Posterior vena cava (tissue), 2 donors: ENCODE data around the gene UTY. TPM values are rescaled to one million over a fixed set of nuclear protein-coding genes. Genes with fewer than 3 reads are reported as not detected.

ENCODE experiments used
- DNase-seq: peaks from one replicate; pipeline ENCODE4 v3.0.0-alpha.2; 2020; ENCODE audit warnings: low spot score
- intact Hi-C, 2 donors: fragments of 100-400 bp; cut with DNase I; formaldehyde crosslinking; loops; one replicate each; pipeline versions ENCODE4 v1.14.1 to v1.14.2; 2022 to 2023
- long read RNA-seq, 2 donors: library from polyadenylated mRNA; unstranded; transcript quantifications; one replicate each; pipeline ENCODE4 v2.0.0, GENCODE V29; 2020 to 2021
- total RNA-seq, 2 donors: library from RNA; stranded (reverse); fragmentation: NEBNext Ultra II Directional; extraction: Animal tissue kit (Norgen Biotek cat#: 25700); gene quantifications; one replicate each; pipeline ENCODE4 v1.2.1, GENCODE V29; 2021
- donor health status: DM: yes; HTN: yes; CAD: no.
- donor health status: DM: yes; HTN: yes; CAD: no.

The UTY gene
- total RNA-seq: not detected
- long read RNA-seq, donor 1: 0 reads
- long read RNA-seq, donor 2: 0 reads

GRCh38 chrY:13479828-13480227 lies at the start of gene UTY:
UTY (minus strand) TSS chrY:13480033; CDS start chrY:13479665, 368 bp downstream.
- intact Hi-C loops: no loop called here
- no peak for DNase-seq

DNA sequence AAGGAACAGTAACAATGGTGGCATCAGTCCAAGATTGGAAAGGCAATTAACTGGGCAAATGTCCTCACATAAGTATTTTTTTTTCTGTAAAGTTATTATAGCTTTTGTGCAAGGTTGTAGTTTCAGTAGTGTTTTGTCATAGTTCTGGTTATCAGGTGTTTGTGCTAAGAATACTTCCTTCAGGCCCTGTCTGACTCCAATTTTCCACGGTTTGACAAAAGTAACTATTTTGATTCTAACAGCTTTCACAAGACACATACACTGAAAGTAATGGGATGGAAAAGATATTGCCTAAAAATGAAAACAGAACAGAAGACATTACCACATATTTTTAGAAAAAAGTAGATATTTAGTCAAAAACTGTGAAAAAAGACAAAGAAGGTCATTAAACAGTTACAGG lies 40.6 kb upstream of the UTY start:
- intact Hi-C loops: no loop called here
- DNase-seq: no peak

GRCh38 chrY:13501215-13501614 lies 21.4 kb upstream of the UTY start:
- intact Hi-C loops: no loop called here
- no peak for DNase-seq

- intact Hi-C loops: no loop called here
- no peak for DNase-seq
Measured at GRCh38 chrY:13493737-13494136, 13.9 kb upstream of the UTY start.

DNA sequence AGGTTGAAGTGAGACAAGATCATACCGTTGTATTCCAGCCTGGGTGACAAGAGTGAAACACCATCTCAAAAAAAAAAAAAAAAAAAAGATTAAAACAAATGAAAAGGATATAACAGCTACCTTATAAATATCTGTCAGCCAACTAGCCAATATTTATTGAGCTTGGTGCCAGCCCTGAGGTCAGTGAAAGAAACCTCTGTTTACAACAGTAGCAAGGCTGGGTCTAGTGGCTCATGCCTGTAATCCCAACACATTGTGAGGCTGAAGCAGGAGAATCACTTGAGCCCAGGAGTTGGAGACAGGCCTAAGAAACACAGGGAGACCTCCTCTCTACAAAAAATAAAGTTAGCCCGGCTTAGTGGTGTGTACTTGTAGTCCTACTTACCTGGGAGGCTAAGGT lies 12.6 kb upstream of the UTY start:
- no peak for DNase-seq
- intact Hi-C loops: no loop called here

DNA sequence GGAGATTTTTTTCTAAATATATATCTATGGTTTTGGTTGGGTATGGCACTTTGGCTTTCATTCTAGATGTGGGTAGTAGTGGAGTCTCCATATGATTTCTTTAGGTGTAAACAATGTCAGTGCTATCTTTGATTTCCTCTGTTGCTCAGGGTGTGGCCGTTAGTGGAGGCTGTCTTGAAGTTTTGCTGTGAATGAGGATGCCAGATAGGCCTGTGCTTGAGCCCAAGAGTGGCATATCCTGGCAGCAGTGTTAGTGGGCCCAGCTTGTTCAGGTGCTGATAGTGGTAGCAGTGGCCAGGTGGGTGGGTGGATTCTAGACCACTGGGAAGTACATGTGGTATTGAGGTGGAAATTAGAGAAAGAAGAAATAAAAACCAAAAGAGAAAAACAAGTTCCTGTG lies 8.9 kb upstream of the UTY start:
- DNase-seq: no peak
- intact Hi-C loops: no loop called here

GRCh38 chrY:13479121-13479711 lies 617 bp downstream of the UTY start:
- no peak for DNase-seq
- intact Hi-C loops: no loop called here

DNA sequence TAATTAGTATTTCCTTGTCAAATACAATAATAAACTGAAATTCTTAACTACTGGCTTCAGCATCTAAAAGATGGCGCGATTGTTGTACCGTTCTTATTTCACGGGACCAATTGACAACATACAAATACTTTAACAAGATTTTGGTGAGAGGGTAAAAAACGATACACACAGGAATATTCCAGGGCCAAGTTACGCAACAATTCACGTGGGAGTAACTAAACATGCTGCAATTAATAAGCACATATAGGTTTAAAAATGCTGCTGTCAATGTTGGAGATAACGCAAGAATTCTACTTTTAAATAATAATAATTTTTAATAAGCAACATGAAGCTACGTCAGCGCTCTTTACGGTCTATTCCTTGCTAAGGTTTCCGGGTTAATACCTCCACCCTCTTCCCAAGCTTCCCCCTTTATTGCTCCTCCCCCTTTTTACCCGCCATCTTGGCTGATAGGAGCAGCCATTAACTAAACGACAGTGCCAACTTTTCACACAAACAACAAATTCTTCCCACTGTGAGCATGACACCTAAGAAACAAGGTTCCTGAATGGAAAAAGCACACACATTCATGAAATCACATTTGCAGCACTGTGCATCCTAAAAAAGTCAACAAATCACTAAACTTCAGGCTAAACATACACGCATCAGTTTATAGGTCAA lies 1.6 kb downstream of the UTY start:
- DNase-seq: no peak
- intact Hi-C loops: no loop called here

- DNase-seq: no peak
- intact Hi-C loops: no loop called here
Measured at GRCh38 chrY:13474997-13475396, 4.8 kb downstream of the UTY start.

- DNase-seq: no peak
- intact Hi-C loops: no loop called here
Measured at GRCh38 chrY:13451572-13451971, 28.3 kb downstream of the UTY start.

DNA sequence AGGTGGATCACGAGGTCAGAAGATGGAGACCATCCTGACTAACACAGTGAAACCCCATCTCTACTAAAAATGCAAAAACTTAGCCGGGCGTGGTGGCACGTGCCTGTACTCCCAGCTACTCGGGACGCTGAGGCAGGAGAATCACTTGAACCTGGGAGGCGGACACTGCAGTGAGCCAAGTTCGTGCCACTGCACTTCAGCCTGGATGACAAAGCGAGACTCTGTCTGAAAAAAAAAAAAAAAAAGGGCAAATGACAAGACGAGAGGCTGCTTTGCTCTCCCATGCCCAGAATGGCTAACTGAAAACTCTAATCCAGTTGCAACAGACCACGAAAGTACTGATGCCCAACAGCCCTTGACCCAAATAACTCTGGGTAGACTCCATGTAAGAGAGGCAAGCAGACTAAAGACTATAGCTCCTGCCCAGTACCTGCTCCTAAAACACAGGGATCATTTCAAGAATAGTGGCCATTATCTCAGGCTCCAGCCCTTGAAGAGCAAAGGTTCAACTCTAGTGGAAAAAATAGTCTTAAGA lies 29.2 kb downstream of the UTY start:
- DNase-seq: no peak
- intact Hi-C loops: no loop called here

- no peak for DNase-seq
- intact Hi-C loops: no loop called here
Measured at GRCh38 chrY:13445566-13445965, 34.3 kb downstream of the UTY start.

DNA sequence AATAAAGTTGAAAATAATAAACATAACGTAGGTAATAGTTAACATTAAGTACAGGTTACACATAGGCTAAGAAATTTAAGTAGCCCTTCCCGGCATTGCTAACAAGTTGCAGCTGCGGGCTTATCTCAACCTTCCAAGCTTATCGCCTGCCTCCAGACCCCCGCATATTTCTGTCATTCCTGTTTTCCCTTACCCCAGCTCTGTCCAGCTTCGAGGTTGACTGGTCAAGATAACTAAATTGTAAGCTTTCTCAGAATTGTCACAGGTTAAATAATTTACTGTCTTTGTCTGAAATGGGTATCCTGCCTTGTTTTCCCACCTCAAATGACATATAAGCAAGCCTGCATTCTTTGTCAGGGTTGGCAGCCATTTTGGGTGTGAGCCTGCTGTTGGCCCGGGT lies 36.7 kb downstream of the UTY start:
- intact Hi-C loops: no loop called here
- no peak for DNase-seq

DNA sequence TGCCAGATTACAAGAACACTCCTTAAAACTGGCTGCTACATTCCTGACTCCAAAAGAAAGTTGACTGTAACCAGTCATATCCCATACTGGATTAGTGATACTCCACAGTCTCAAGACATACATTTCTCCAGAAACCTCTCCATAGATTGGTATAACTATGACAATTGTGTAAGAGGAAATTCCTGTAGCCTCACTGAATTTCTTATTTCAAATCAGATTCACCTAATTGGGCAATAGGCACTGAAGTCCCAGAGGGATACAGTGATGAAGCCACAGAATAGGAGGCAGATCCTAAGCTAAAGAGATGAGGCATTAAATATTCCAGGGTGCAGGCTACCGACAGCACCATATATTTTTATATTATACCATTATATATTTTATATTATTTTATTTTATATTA lies 39.0 kb downstream of the UTY start:
- DNase-seq: no peak
- intact Hi-C loops: no loop called here

GRCh38 chrY:13435968-13436937 lies 43.6 kb downstream of the UTY start:
- intact Hi-C loops: no loop called here
- DNase-seq: no peak

DNA sequence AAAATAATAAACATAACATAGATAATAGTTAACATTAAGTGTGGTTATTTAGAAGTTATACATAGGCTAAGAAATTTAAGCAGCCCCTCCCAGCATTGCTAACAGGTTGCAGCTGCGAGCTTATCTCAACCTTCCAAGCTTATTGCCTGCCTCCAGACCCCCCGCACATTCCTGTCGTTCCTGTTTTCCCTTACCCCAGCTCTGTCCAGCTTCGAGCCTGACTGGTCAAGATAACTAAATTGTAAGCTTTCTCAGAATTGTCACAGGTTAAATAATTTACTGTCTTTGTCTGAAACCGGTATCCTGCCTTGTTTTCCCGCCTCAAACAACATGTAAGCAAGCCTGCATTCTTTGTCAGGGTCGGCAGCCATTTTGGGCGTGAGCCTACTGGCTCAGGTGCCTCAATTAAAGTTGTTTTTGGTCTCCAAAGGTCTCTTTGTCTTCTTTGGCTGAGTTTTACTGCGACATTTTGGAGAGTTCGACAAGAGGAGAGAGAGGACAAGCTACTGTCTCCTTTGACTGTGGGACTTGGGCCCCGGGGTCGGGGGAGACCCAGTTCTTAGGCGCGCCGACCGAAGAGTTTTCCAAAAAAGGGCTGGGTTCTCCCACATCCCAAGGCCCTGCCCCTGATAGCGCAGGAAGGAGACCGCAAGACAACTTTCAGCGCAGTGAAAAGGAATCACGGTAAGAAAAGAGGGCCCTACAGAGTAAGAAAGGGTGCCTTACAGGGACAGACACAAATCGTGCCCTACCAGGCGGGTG lies 44.4 kb downstream of the UTY start:
- intact Hi-C loops: no loop called here
- DNase-seq: no peak

DNA sequence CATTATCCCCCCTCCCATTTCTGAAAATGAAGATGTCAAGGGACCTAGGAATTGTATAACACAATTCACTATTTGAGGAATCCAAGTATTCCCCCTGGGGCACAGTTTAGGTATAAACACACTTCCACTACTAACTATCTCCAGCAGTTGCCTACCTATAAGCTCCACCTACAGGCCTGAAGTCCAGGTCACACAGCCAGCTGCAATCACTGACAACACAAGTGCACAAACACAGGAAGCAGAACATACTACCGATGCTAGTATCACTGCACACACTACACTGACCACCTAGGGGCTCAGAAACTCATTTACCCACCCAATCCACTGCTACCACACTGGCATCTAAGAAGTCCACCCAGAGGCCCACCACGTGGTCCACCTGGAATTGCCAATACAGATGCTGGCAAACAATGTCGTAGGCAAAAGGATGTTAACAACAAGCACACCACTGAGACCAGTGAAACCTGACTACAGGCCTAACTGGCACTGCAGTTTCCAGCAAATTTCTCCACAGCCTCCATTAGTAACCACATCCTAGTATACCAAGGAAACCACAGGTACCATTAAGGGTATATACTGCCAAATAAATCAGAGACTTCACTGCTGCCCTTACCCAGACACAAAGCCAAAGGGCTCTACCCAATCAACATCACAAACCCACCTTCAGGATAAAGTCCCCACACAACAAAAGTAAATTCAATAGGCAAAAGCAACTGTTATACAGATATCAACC lies 47.4 kb downstream of the UTY start:
- intact Hi-C loops: no loop called here
- no peak for DNase-seq

- intact Hi-C loops: no loop called here
- DNase-seq: no peak
Measured at GRCh38 chrY:13429551-13429950, 50.3 kb downstream of the UTY start.

DNA sequence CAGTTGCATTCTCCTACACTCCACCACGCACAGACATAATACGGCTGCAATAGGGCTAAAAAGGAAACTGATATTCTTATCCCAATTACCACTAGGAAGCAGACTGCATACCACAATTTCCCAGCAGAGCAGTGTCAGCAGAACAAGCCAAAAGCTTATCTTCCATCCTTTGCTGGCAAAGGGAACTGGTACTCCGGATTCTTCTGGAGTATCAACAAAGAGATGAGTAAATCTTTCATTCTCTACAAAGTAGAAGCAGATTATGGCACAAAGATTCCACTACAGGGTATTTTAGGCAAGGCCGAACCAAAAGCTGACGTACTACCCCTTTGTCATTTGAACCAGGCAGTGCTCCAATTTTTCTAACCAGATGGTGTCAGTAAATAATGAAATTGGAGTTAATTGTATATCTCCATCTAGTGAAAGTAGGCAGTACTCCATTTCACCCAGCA lies 56.5 kb downstream of the UTY start:
- DNase-seq: no peak
- intact Hi-C loops: no loop called here
